Naive thymus-derived CD8-positive, alpha-beta T cell (primary cell): ENCODE results near the gene CENPL. TPM values are rescaled to one million over a fixed set of nuclear protein-coding genes. Genes with fewer than 3 reads are reported as not detected.
"Not testable (repeated sequence)": the region's sequence is repeated elsewhere in the genome, so short reads cannot be mapped to it uniquely, and the experiment has no call there.

Experiments
- ATAC-seq, 2 donors: fragments of 150-1000 bp; cut with Tn5 transposase in 1 of 2; sonication (Bioruptor Pico), chemical (Tn5 transposase) in 1 of 2; 1 replicate in 1 of 2; 2 replicates in 1 of 2; pipeline ENCODE4 v1.10.0; 2021; ENCODE audit warnings: mild to moderate bottlenecking in 2 of 2, moderate library complexity in 2 of 2
- POLR2A ChIA-PET: fragments of 350-600 bp; sonication (Branson Sonifier 250); formaldehyde crosslinking; loops from one replicate; lab custom pipeline; 2021; ENCODE audit warnings: antibody characterized with exemption; lab: Charles Lee
- DNase-seq, 10 donors: peaks; one replicate each; pipeline versions ENCODE4 v3.0.0 to v3.0.0-alpha.2; 2020 to 2022
- H3K27ac Mint-ChIP-seq, 10 donors: one replicate each; pipeline ENCODE4 v1.8.0; 2020 to 2022; ENCODE audit warnings: mild to moderate bottlenecking in 10 of 10, mixed read lengths in 10 of 10, moderate library complexity in 4 of 10, inconsistent platforms in 1 of 10
- H3K27me3 Mint-ChIP-seq, 5 donors: one replicate each; pipeline ENCODE4 v1.8.0; 2021 to 2022; ENCODE audit warnings: mixed read lengths in 5 of 5
- H3K36me3 Mint-ChIP-seq, 3 donors: one replicate each; pipeline ENCODE4 v1.8.0; 2020 to 2022; ENCODE audit warnings: mixed read lengths in 3 of 3, mild to moderate bottlenecking in 2 of 3, inconsistent platforms in 1 of 3
- H3K4me1 Mint-ChIP-seq, 4 donors: one replicate each; pipeline ENCODE4 v1.8.0; 2021 to 2022; ENCODE audit warnings: mixed read lengths in 4 of 4
- H3K4me3 Mint-ChIP-seq, 10 donors: one replicate each; pipeline ENCODE4 v1.8.0; 2020 to 2022; ENCODE audit warnings: mild to moderate bottlenecking in 10 of 10, mixed read lengths in 10 of 10, moderate library complexity in 6 of 10, inconsistent platforms in 1 of 10
- H3K9me3 Mint-ChIP-seq, 9 donors: one replicate each; pipeline ENCODE4 v1.8.0; 2020 to 2022; ENCODE audit warnings: mixed read lengths in 9 of 9, mild to moderate bottlenecking in 3 of 9, inconsistent platforms in 1 of 9, moderate library complexity in 1 of 9
- polyA plus RNA-seq, 3 donors: library from polyadenylated mRNA; unstranded; fragments of 300-500 nt; fragmentation: Illumina TruSeq; gene quantifications; one replicate each; pipeline ENCODE4 v1.2.3, GENCODE V29; 2021
- total RNA-seq, 8 experiments: library from RNA in 2 of 8; stranded (reverse) in 2 of 8; gene quantifications; one replicate each; pipeline ENCODE4 v1.2.3 and lab custom pipeline; 2021 to 2026

Gene CENPL
- total and polyA plus RNA-seq, 5 experiments from 2014 or later = 4.4 to 16.6 (median 9.2) TPM

DNA sequence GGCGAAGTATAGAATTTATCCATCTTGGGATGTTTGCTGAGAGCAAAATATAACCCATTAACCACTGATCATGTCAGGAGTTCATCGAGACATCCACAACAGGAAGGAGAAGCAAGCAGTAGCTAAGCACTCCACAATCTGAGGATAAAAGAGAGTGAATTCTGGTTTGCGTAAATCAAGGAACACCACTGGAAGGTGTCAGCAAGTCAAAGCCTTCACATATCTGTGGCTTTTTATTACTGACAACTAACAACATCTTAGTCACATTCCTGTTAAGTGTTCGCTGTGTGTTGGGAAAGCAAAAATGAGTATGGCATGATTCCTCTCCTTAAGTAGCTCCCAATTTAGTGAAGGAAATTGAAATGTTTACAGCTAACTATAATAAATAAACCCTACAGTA is 44.7 kb downstream of the CENPL start:
- Mint-ChIP-seq H3K27ac (peak overlapping the region in 2 of 10 donors; percentile 21 to 66), H3K4me1 (peaks cover 0 to 24% (median 7%) of the 10 kb centered on the region in 4 donors), H3K27me3 (no peaks in the 10 kb centered on the region), H3K36me3 (peaks cover 0 to 94% (median 30%) of the 10 kb centered on the region in 3 donors), H3K9me3 (no peaks in the 10 kb centered on the region), H3K4me3 (no peak overlapping the region)
- POLR2A ChIA-PET = no interaction called here
- no peak for DNase-seq
- ATAC-seq = no peak

- DNase-seq (no peak), ATAC-seq (no peak)
- Mint-ChIP-seq H3K27ac (peak overlapping the region in 3 of 10 donors; percentile 2 to 15 (median 13)), H3K27me3 (no peaks in the 10 kb centered on the region), H3K9me3 (no peaks in the 10 kb centered on the region), H3K36me3 (peaks cover 0 to 90% (median 18%) of the 10 kb centered on the region in 3 donors), H3K4me3 (no peak overlapping the region), H3K4me1 (peaks cover 0 to 24% (median 7%) of the 10 kb centered on the region in 4 donors)
- POLR2A ChIA-PET = no interaction called here
Observed at GRCh38 chr1:173775578-173776226, 49.0 kb downstream of the CENPL start.

- H3K4me1 Mint-ChIP-seq = peaks cover 0 to 16% (median 7%) of the 10 kb centered on the region in 4 donors
- H3K36me3 Mint-ChIP-seq = peaks cover 3 to 77% (median 18%) of the 10 kb centered on the region in 3 donors
- H3K4me3 Mint-ChIP-seq = no peak overlapping the region
- POLR2A ChIA-PET = no interaction called here
- DNase-seq (no peak), ATAC-seq (no peak)
- H3K27me3 Mint-ChIP-seq = no peaks in the 10 kb centered on the region
- H3K27ac Mint-ChIP-seq = peak overlapping the region in 3 of 10 donors; percentile 20 to 34 (median 30)
- no peaks in the 10 kb centered on the region for H3K9me3 Mint-ChIP-seq
Observed at GRCh38 chr1:173771560-173771959, 53.1 kb downstream of the CENPL start.

DNA sequence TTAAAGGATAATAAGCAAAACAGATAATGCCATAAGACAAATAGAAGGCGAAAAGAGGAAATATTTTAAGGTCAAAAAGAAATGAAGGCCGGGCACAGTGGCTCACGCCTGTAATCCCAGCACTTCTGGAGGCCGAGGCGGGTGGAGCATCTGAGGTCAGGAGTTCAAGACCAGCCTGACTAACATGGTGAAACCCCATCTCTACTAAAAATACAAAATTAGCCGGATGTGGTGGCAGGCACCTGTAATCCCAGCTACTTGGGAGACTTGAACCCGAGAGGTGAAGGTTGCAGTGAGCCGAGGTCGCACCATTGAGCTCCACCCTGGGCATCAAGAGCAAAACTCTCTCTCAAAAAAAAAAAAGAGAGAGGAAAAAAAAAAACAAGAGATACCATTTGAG is 54.4 kb downstream of the CENPL start:
- not testable (repeated sequence) for H3K4me3 Mint-ChIP-seq, H3K4me1 Mint-ChIP-seq, ATAC-seq, H3K9me3 Mint-ChIP-seq, DNase-seq, H3K27me3 Mint-ChIP-seq
- H3K36me3 Mint-ChIP-seq = peaks cover 3 to 71% (median 15%) of the 10 kb centered on the region in 3 donors
- H3K27ac Mint-ChIP-seq = peak overlapping the region in 6 of 10 donors; percentile 4 to 90 (median 61)
- POLR2A ChIA-PET = interaction anchor here (0.7 kb wide), 1 partner anchor 13 kb away, joined by 3 read pairs; no protein-coding TSS in a partner anchor

GRCh38 chr1:173768827-173769226 is 55.9 kb downstream of the CENPL start:
- H3K36me3 Mint-ChIP-seq = peaks cover 11 to 66% (median 17%) of the 10 kb centered on the region in 3 donors
- H3K9me3 Mint-ChIP-seq = peaks cover 0 to 6% (median under 1%) of the 10 kb centered on the region in 9 donors

GRCh38 chr1:173768206-173768605 is 56.5 kb downstream of the CENPL start:
- H3K27ac Mint-ChIP-seq = peak overlapping the region in 5 of 10 donors; percentile 9 to 53 (median 10)
- H3K9me3 Mint-ChIP-seq = peaks cover 0 to 7% (median 3%) of the 10 kb centered on the region in 9 donors
- POLR2A ChIA-PET = no interaction called here
- no peak overlapping the region for H3K4me3 Mint-ChIP-seq
- DNase-seq (no peak), ATAC-seq (no peak)
- peaks cover 0 to 8% (median 1%) of the 10 kb centered on the region in 4 donors for H3K4me1 Mint-ChIP-seq
- no peaks in the 10 kb centered on the region for H3K27me3 Mint-ChIP-seq
- H3K36me3 Mint-ChIP-seq = peaks cover 11 to 67% (median 18%) of the 10 kb centered on the region in 3 donors

More at GRCh38 chr1:173768827-173769226, 55.9 kb downstream of the CENPL start:
- Mint-ChIP-seq H3K4me1 (peaks cover 0 to 8% (median 1%) of the 10 kb centered on the region in 4 donors), H3K27ac (peak overlapping the region in 9 of 10 donors; percentile 9 to 74 (median 22)), H3K4me3 (no peak overlapping the region), H3K27me3 (no peaks in the 10 kb centered on the region)
- no peak for ATAC-seq
- POLR2A ChIA-PET = no interaction called here
- no peak for DNase-seq

DNA sequence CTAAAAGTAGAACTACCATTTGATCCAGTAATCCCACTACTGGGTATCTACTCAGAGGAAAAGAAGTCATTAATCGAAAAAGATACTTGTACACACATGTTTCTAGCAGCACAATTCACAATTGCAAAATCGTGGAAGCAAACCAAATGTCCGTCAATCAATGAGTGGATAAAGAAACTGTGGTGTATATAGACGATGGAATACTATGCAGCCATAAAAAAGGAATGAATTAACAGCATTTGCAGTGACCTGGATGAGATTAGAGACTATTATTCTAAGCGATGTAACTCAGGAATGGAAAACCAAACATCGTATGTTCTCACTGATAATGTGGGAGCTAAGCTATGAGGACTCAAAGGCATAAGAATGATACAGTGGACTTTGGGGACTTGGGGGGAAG is 60.4 kb downstream of the CENPL start:
- Mint-ChIP-seq H3K9me3 (peaks cover 0 to 19% (median 6%) of the 10 kb centered on the region in 9 donors), H3K36me3 (peaks cover 24 to 70% (median 39%) of the 10 kb centered on the region in 3 donors)
- POLR2A ChIA-PET, H3K4me3 Mint-ChIP-seq, DNase-seq, ATAC-seq, H3K27ac Mint-ChIP-seq, H3K4me1 Mint-ChIP-seq, H3K27me3 Mint-ChIP-seq: not testable (repeated sequence)

DNA sequence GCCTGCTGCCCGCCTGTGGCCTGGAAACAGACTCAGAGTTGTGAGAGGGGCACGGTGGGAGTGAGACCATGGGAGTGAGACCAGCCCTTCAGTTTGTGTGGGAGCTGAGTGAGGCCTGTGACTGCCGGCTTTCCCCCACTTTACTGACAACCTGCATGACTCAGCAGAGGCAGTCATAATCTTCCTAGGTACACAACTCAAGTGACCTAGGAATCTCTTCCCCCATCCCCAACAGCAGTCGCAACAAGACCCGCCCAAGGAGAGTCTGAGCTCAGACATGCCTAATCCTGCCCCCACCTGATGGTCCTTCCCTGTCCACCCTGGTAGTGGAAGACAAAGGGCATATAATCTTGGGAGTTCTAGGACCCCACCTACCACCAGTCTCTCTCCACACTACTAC is 65.7 kb downstream of the CENPL start:
- H3K27ac Mint-ChIP-seq = peak overlapping the region in 3 of 10 donors; percentile 7 to 54 (median 31)
- peaks cover 0 to 16% (median 3%) of the 10 kb centered on the region in 9 donors for H3K9me3 Mint-ChIP-seq
- ATAC-seq (no peak), DNase-seq (no peak)
- H3K36me3 Mint-ChIP-seq = peaks cover 22 to 86% (median 61%) of the 10 kb centered on the region in 3 donors
- no peaks in the 10 kb centered on the region for H3K27me3 Mint-ChIP-seq
- POLR2A ChIA-PET = no interaction called here
- peaks cover 0 to 7% (median 0%) of the 10 kb centered on the region in 4 donors for H3K4me1 Mint-ChIP-seq
- H3K4me3 Mint-ChIP-seq = no peak overlapping the region

DNA sequence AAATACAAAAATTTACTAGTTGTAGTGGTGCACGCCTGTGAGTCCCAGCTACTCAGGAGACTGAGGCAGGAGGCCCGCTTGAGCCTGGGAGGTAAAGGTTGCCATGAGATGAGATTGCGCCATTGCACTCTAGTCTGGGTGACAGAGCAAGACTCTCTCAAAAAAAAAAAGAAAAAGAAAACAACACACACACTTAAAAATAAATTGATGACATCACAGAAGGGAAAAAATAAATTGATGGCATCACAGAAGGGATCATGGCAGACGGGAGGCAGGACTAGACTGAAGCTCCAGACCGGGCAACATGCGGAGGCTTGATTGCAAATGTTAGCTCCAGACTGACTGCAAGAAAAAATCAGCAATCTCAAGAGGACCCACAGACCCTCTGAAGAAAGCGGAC is 66.6 kb downstream of the CENPL start:
- Mint-ChIP-seq H3K4me1 (peaks cover 0 to 7% (median 0%) of the 10 kb centered on the region in 4 donors), H3K36me3 (peaks cover 22 to 86% (median 64%) of the 10 kb centered on the region in 3 donors), H3K27ac (no peak overlapping the region), H3K4me3 (no peak overlapping the region), H3K9me3 (peaks cover 0 to 14% (median 2%) of the 10 kb centered on the region in 9 donors), H3K27me3 (no peaks in the 10 kb centered on the region)
- DNase-seq = no peak
- no peak for ATAC-seq
- POLR2A ChIA-PET = no interaction called here

- ATAC-seq = no peak
- no peaks in the 10 kb centered on the region for H3K27me3 Mint-ChIP-seq
Observed at GRCh38 chr1:173757666-173758065, 67.0 kb downstream of the CENPL start.

GRCh38 chr1:173753830-173754229 is 70.9 kb downstream of the CENPL start:
- no peak for ATAC-seq
- H3K27ac Mint-ChIP-seq = peak overlapping the region in 1 of 10 donors; percentile 40
- POLR2A ChIA-PET = no interaction called here

More at GRCh38 chr1:173757666-173758065, 67.0 kb downstream of the CENPL start:
- Mint-ChIP-seq H3K27ac (no peak overlapping the region), H3K9me3 (peaks cover 0 to 14% (median 2%) of the 10 kb centered on the region in 9 donors), H3K4me3 (no peak overlapping the region), H3K36me3 (peaks cover 22 to 87% (median 66%) of the 10 kb centered on the region in 3 donors), H3K4me1 (peaks cover 0 to 7% (median 0%) of the 10 kb centered on the region in 4 donors)
- DNase-seq = no peak
- POLR2A ChIA-PET = no interaction called here

More at GRCh38 chr1:173753830-173754229, 70.9 kb downstream of the CENPL start:
- no peaks in the 10 kb centered on the region for H3K27me3 Mint-ChIP-seq
- no peak for DNase-seq
- peaks cover 0 to 3% (median 0%) of the 10 kb centered on the region in 4 donors for H3K4me1 Mint-ChIP-seq
- H3K36me3 Mint-ChIP-seq = peaks cover 8 to 86% (median 40%) of the 10 kb centered on the region in 3 donors
- no peak overlapping the region for H3K4me3 Mint-ChIP-seq
- H3K9me3 Mint-ChIP-seq = no peaks in the 10 kb centered on the region
